Right cardiac atrium (tissue), 5 donors: ENCODE measurements around the gene PFKL. TPM values are rescaled to one million over a fixed set of nuclear protein-coding genes. Genes with fewer than 3 reads are reported as not detected.

Experiments used
- ATAC-seq, 2 donors: fragments of 200-7000 bp; cut with Tn5 transposase; one replicate each; pipeline versions ENCODE4 v1.8.0 to v1.9.1; 2020; ENCODE audit warnings: moderate library complexity in 2 of 2, mild to moderate bottlenecking in 1 of 2
- DNase-seq, 3 donors: peaks; one replicate each; pipeline ENCODE4 v3.0.0-alpha.2; 2020
- H3K27ac ChIP-seq: one replicate; pipeline ENCODE4 v1.5.1; 2013; ENCODE audit warnings: mild to moderate bottlenecking, low read length, control low read depth, moderate library complexity
- H3K27me3 ChIP-seq: one replicate; pipeline ENCODE4 v1.6.1; 2013; ENCODE audit not compliant: control insufficient read depth, insufficient read depth
- H3K4me1 ChIP-seq: one replicate; pipeline ENCODE4 v1.6.1; 2013; ENCODE audit warnings: low read length; ENCODE audit not compliant: control insufficient read depth, insufficient read depth
- H3K4me3 ChIP-seq: one replicate; pipeline ENCODE4 v1.5.1; 2013; ENCODE audit warnings: low read length, control low read depth
- H3K9me3 ChIP-seq: one replicate; pipeline ENCODE4 v1.6.1; 2013; ENCODE audit warnings: low read length; ENCODE audit not compliant: control insufficient read depth
- WGBS: extraction: QIAGEN DNeasy Blood & Tissue Kit; methylation state at CpG from one replicate; pipeline ENCODE4 v1.1.7; 2013; 5-methylcytosine and 5-hydroxymethylcytosine counted together
- intact Hi-C, 4 donors: fragments of 100-400 bp; cut with DNase I; formaldehyde crosslinking; loops; one replicate each; pipeline versions ENCODE4 v1.11.0 to v1.14.0; 2022 to 2023
- polyA plus RNA-seq: library from polyadenylated mRNA; stranded (reverse); fragments of 200-250 nt; gene quantifications from one replicate; pipeline ENCODE4 v1.2.3, GENCODE V29; 2013
- total RNA-seq, 4 donors: library from RNA; stranded (reverse); fragmentation: NEBNext Ultra II Directional; extraction: Animal tissue kit (Norgen Biotek cat#: 25700); gene quantifications; one replicate each; pipeline ENCODE4 v1.2.1, GENCODE V29; 2021
- donor health status: healthy with polysubstance abuse.
- donor health status: DM: no; HTN: yes; CAD: no.
- donor health status: DM: no; HTN: no; CAD: no.
- donor health status: DM: no; HTN: yes; CAD: no; lungs with severe emphysema.
- donor health status: DM: yes; HTN: yes; CAD: no.

Gene PFKL
- total and polyA plus RNA-seq, 5 donors, result 42.8 to 54.9 (median 48.2) TPM

DNA sequence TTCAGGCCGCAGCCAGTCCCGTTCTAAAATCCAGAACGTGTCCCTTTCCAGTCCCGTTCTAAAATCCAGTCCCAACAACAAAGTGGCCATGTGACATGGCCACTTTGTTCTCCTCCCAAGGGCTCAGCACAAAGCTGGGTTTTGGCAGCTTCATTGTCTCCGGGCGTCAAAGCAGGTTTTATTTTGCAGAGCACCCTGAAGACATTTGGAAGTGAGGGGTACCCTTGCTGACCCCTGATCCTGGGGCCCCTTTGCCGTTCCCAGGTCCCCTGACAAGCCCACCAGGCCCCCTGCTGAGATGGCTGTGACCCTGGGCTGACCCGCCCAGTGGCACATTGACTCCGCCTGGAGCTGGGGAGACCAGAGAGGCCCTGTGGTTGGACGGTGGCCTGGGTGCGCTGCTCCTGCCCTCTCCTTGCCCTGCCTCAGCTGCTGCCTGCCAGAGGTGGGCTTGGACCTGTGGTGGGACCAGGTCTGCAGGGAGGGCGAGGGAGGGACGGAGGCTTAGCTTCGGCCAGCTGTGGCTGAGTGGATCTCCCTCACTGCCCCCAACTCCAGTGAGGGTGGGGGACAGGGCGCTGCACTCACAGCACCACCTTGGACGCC lies 4.3 kb downstream of the PFKL start:
- DNase-seq (no peak), ATAC-seq (no peak)
- no peaks in the 10 kb centered on the region for H3K27me3 ChIP-seq
- H3K4me3 ChIP-seq, result no peak overlapping the region
- H3K4me1 ChIP-seq, result peaks cover 3% of the 10 kb centered on the region
- intact Hi-C loops, result no loop called here
- H3K27ac ChIP-seq, result no peak overlapping the region
- WGBS, result 68% methylated on average over 16 of the region's 16 CpGs
- H3K9me3 ChIP-seq, result no peaks in the 10 kb centered on the region

DNA sequence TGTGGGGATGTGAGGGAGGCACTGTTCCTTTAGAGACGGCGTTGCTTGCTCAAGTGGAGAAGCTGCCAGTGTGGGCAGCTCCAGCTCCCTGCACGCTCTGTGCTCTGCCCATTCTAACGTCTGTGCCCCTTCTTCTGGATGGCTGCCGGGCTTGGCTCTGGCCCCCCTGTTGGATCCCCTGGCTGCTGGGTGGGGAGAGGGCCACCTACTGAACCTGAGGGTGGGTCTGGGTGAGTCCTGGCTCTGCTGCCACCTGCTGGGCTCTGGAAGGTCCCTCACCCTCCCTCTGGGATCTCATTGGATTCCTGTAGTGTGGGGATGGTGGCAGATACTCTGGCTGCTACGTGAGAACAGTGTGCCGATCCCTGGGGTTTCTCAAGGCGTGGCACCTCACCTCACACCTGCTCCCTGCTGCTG lies 5.0 kb downstream of the PFKL start:
- intact Hi-C loops, result no loop called here
- Histone ChIP-seq H3K27me3 (no peaks in the 10 kb centered on the region), H3K27ac (no peak overlapping the region), H3K4me3 (no peak overlapping the region), H3K9me3 (no peaks in the 10 kb centered on the region), H3K4me1 (peaks cover 3% of the 10 kb centered on the region)
- WGBS, result 46% methylated on average over 8 of the region's 8 CpGs
- no peak for DNase-seq
- peak in 1 of 2 donors; percentile 31 for ATAC-seq

DNA sequence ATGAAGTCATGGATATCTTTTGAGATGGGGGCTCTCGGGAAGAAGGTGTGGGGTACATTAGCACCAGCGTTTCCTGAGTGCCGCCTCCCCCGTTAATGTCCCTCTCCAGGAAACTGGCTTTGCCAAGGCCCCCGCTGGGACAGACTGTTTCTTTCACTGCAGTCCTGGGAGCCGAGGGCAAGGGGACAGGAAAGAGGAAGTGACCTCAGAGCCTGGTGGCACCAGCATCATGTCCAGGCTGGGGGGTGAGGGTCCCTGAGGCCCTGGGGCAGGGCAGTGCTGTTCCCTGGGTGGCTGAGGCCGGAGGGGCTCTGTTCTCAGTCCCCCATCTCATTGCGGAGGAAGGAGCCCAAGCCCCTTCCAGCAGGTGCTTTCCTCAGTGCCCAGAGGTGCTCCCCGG lies 5.8 kb downstream of the PFKL start:
- no peak overlapping the region for H3K27ac ChIP-seq
- ATAC-seq, result no peak
- peaks cover 3% of the 10 kb centered on the region for H3K4me1 ChIP-seq
- no peaks in the 10 kb centered on the region for H3K9me3 ChIP-seq
- 65% methylated on average over 9 of the region's 9 CpGs for WGBS
- no peak overlapping the region for H3K4me3 ChIP-seq
- intact Hi-C loops, result no loop called here
- DNase-seq, result no peak
- H3K27me3 ChIP-seq, result no peaks in the 10 kb centered on the region

DNA sequence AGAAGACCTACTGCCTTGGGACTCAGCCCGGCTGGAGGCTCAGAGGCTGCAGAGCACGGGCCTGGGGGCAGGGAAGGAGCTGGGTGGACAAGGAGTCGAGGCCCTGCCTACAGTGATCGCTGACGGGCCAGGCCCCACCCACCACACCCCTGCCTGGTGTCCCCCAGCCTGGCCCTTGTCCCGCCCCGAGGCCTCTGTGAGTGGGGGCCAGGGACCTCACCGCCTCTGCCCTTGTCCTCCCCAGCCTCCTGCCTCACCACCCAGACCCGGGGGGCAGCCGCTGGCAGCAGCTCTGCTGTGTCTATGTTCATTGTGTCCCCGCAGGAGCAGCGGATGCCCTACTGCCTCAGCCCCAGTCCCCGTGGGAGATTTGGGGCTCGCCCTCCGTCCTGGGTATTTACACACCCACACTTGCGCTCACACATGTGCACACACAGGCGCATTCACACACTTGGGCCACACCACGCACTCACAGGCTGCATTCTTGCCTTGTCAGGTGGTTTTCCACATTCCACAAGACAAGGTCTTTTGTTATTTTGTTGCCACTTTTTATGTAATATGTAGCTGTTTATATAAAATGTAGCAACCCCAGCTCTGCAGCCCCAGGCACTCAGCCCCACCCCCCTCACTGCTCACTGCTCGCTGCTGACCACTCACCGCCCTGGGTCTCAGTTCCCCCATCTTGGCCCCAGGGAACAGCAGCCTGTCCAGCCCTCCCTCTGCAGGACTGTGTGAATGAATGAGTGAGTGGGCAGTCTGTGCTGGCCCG lies 7.3 kb downstream of the PFKL start:
- Histone ChIP-seq H3K9me3 (no peaks in the 10 kb centered on the region), H3K27ac (no peak overlapping the region), H3K27me3 (no peaks in the 10 kb centered on the region), H3K4me3 (no peak overlapping the region), H3K4me1 (no peaks in the 10 kb centered on the region)
- 79% methylated on average over 21 of the region's 21 CpGs for WGBS
- DNase-seq (no peak), ATAC-seq (no peak)
- intact Hi-C loops, result no loop called here

DNA sequence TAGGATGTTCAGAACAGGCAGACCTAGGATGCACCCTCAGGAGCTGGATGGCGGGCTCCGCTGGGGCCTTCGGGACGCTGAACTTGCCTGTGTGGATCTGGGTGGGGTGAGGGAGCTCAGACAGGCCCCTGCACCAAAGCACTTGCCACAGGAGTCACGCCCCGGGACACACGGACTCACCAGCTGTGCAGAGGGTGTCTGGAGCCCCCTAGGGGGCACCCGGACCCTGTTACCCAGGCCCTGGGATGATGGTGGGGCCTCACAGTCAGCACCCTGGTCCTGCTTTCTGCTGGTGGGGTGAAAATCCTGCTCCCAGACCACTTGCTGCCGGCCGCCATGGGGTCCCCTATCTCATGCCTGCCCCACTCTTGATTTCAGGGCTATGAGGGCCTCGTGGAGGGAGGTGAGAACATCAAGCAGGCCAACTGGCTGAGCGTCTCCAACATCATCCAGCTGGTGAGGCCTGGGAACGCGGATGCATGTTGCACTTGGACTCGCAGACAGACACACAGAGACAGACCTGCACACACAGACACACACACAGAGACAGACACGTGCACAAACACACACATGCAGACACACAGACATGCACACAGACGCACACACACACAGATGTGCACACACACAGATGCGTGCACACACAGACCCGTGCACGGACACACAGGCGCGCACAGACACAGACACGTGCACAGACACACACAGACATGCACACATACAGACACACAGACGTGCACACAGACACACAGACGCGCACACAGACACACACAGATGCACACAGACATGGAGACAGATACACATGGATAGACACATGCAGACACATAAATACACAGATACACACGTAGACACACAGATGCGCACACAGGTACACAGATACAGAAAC lies 11.0 kb downstream of the PFKL start:
- Histone ChIP-seq H3K27ac (no peak overlapping the region), H3K27me3 (no peaks in the 10 kb centered on the region), H3K9me3 (no peaks in the 10 kb centered on the region), H3K4me1 (no peaks in the 10 kb centered on the region), H3K4me3 (no peak overlapping the region)
- ATAC-seq (no peak), DNase-seq (no peak)
- WGBS, result 91% methylated on average over 28 of the region's 28 CpGs
- intact Hi-C loops, result no loop called here

DNA sequence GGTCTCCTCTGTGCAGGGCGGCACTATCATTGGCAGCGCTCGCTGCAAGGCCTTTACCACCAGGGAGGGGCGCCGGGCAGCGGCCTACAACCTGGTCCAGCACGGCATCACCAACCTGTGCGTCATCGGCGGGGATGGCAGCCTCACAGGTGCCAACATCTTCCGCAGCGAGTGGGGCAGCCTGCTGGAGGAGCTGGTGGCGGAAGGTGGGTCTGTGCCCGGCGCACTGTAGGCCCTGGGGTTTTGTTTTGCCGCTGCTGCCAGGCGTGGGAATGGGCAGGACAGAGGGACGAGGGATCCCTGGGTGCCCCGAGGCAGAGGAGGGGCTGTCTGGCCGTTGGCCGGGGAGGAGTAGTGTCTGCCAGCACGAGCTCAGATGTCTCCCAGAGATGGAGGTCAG lies 12.2 kb downstream of the PFKL start:
- DNase-seq, result no peak
- H3K4me3 ChIP-seq, result no peak overlapping the region
- no peaks in the 10 kb centered on the region for H3K4me1 ChIP-seq
- H3K27me3 ChIP-seq, result no peaks in the 10 kb centered on the region
- WGBS, result 94% methylated on average over 22 of the region's 22 CpGs
- no peak for ATAC-seq
- H3K9me3 ChIP-seq, result no peaks in the 10 kb centered on the region
- intact Hi-C loops, result no loop called here
- H3K27ac ChIP-seq, result no peak overlapping the region

DNA sequence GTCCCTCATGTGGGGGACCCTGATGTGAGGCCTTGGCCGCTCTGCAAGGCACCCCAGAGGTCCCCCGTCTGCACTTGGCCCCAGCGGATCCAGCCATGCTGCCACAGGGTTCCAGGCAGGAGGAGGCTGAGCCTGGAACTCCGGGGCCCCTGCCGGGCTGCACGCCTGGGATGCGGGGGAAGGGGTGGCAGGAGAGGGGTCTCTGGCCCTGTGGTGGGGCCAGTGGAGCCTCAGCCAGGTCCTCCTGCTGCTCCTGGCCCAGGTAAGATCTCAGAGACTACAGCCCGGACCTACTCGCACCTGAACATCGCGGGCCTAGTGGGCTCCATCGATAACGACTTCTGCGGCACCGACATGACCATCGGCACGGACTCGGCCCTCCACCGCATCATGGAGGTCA lies 12.9 kb downstream of the PFKL start:
- Histone ChIP-seq H3K4me3 (no peak overlapping the region), H3K27ac (no peak overlapping the region), H3K4me1 (no peaks in the 10 kb centered on the region), H3K27me3 (no peaks in the 10 kb centered on the region), H3K9me3 (no peaks in the 10 kb centered on the region)
- ATAC-seq (no peak), DNase-seq (no peak)
- intact Hi-C loops, result no loop called here
- WGBS, result 95% methylated on average over 19 of the region's 19 CpGs

DNA sequence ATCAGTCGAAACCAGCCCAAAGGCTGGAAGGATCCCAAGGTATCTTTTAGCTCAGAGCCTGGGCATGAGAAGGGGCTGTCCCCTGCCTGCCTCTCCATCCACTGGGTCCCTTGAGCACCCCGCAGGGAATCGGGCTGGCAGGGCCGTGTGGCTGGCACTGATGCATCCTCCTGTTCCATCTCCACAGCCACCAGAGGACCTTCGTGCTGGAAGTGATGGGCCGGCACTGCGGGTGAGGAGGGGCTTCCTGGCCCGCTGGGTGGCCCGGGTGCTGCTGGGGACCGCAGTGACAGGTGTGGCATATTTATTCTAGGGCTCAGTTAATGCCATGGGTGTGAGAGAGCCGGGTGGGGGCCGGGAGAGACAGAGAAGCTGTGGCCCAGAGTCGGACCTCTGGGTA lies 13.6 kb downstream of the PFKL start:
- Histone ChIP-seq H3K9me3 (no peaks in the 10 kb centered on the region), H3K27me3 (no peaks in the 10 kb centered on the region), H3K4me1 (no peaks in the 10 kb centered on the region), H3K27ac (no peak overlapping the region), H3K4me3 (no peak overlapping the region)
- 94% methylated on average over 13 of the region's 13 CpGs for WGBS
- ATAC-seq, result no peak
- intact Hi-C loops, result no loop called here
- DNase-seq, result no peak

DNA sequence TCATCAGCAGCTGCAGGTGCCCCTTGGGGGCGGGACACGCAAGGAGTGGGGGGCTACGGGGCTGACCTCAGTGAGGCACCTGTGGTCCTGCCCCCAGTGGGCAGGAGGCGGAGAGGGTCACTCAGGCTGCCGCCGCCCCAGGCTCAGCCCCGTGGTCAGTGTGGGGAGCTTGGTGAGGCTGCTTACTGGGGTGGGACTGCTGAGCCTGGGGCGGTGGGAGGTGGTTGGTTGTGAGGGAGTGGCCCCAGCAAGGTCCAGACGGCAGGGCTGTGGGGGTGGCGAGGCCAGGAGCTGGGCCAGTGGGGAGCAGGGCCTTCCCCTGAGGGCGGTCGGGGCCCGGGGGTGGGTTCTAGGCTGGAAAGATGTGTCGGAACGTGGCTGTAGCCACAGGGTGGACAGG lies 14.3 kb downstream of the PFKL start:
- intact Hi-C loops, result no loop called here
- no peaks in the 10 kb centered on the region for H3K9me3 ChIP-seq
- H3K27me3 ChIP-seq, result no peaks in the 10 kb centered on the region
- DNase-seq (no peak), ATAC-seq (no peak)
- 88% methylated on average over 15 of the region's 15 CpGs for WGBS
- no peak overlapping the region for H3K4me3 ChIP-seq
- no peaks in the 10 kb centered on the region for H3K4me1 ChIP-seq
- no peak overlapping the region for H3K27ac ChIP-seq

DNA sequence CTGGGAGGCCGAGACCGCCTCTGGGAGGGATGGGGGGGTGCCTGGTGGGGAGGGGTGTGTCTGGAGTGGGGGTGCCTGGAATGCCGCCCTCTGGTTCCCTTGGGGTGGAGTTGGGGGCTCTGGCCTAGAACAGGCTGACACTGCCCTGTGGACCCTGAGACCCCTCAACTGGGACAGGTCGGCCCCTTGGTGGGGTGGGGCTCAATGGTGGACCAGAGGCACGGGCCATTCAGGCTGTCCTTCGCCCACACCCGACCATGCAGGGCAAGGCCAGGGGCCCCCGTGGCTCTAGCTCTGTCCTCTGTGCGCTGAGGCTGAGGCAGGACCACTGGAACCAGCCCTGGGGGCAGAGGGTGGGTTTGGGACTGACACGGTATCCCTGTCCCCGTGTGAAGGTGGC lies 14.7 kb downstream of the PFKL start:
- 97% methylated on average over 11 of the region's 11 CpGs for WGBS
- Histone ChIP-seq H3K4me3 (no peak overlapping the region), H3K27ac (no peak overlapping the region), H3K9me3 (no peaks in the 10 kb centered on the region), H3K27me3 (no peaks in the 10 kb centered on the region), H3K4me1 (no peaks in the 10 kb centered on the region)
- DNase-seq (no peak), ATAC-seq (no peak)
- intact Hi-C loops, result no loop called here

DNA sequence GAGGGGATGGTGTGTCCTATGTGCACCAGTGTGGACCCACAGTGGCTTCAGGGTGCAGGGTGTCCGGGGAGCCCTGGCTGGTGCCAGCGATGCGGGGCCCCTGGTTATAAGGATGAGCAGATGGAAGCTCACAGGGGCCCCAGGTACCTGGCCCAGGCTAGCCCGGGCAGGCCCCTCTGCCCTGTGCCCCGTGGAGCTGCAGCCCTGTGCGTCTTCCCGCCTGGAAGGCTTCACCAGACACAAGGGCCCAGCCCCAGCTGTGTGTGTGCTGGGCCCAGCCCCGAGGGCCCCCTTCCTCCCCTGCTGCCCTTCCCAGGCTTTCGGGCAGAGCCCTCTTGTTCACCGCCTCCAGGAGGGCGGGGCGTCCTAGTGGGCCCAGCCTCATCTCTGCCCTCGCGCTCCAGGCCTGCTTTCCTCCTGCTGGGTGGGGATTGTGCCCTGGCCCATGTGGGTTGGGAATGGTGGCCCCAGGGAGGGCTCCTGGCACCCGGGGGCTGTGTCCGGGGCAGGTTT lies 15.9 kb downstream of the PFKL start:
- Histone ChIP-seq H3K4me1 (no peaks in the 10 kb centered on the region), H3K9me3 (no peaks in the 10 kb centered on the region), H3K27me3 (no peaks in the 10 kb centered on the region), H3K27ac (no peak overlapping the region), H3K4me3 (no peak overlapping the region)
- ATAC-seq (no peak), DNase-seq (no peak)
- intact Hi-C loops, result no loop called here
- 89% methylated on average over 16 of the region's 16 CpGs for WGBS
